ENCODE data around the gene AGBL4. TPM values are rescaled to one million over a fixed set of nuclear protein-coding genes. Genes with fewer than 3 reads are reported as not detected.

AGBL4 gene
- total RNA-seq, 1 donor from 2014 or later = 0.40 TPM

- DNase-seq (ENCODE audit: low read depth in 2 of 2) = no peak
Measured at GRCh38 chr1:48773133-48773532, 1250.6 kb downstream of the AGBL4 start.

GRCh38 chr1:48772211-48772610 lies 1251.5 kb downstream of the AGBL4 start:
- DNase-seq (ENCODE audit: low read depth in 2 of 2) = no peak

- no peak for DNase-seq (ENCODE audit: low read depth in 2 of 2)
Measured at GRCh38 chr1:48771561-48771960, 1252.2 kb downstream of the AGBL4 start.

- DNase-seq (ENCODE audit: low read depth in 2 of 2) = no peak
Measured at GRCh38 chr1:48767975-48768510, 1255.7 kb downstream of the AGBL4 start.

- no peak for DNase-seq (ENCODE audit: low read depth in 2 of 2)
Measured at GRCh38 chr1:48765335-48765734, 1258.4 kb downstream of the AGBL4 start.

GRCh38 chr1:48761986-48762385 lies 1261.8 kb downstream of the AGBL4 start:
- DNase-seq (ENCODE audit: low read depth in 2 of 2) = no peak

GRCh38 chr1:48761411-48761810 lies 1262.3 kb downstream of the AGBL4 start:
- DNase-seq (ENCODE audit: low read depth in 2 of 2) = no peak

GRCh38 chr1:48760857-48761256 lies 1262.9 kb downstream of the AGBL4 start:
- DNase-seq (ENCODE audit: low read depth in 2 of 2) = no peak

GRCh38 chr1:48758976-48759375 lies 1264.8 kb downstream of the AGBL4 start:
- DNase-seq (ENCODE audit: low read depth in 2 of 2) = no peak

- DNase-seq (ENCODE audit: low read depth in 2 of 2) = no peak
Measured at GRCh38 chr1:48757363-48757762, 1266.4 kb downstream of the AGBL4 start.

GRCh38 chr1:48756683-48757316 lies 1267.0 kb downstream of the AGBL4 start:
- no peak for DNase-seq (ENCODE audit: low read depth in 2 of 2)

GRCh38 chr1:48753293-48753692 lies 1270.5 kb downstream of the AGBL4 start:
- no peak for DNase-seq (ENCODE audit: low read depth in 2 of 2)

- DNase-seq (ENCODE audit: low read depth in 2 of 2) = no peak
Measured at GRCh38 chr1:48750109-48750508, 1273.6 kb downstream of the AGBL4 start.

- DNase-seq (ENCODE audit: low read depth in 2 of 2) = no peak
Measured at GRCh38 chr1:48749068-48749467, 1274.7 kb downstream of the AGBL4 start.

- no peak for DNase-seq (ENCODE audit: low read depth in 2 of 2)
Measured at GRCh38 chr1:48746906-48747305, 1276.8 kb downstream of the AGBL4 start.

- no peak for DNase-seq (ENCODE audit: low read depth in 2 of 2)
Measured at GRCh38 chr1:48744032-48744431, 1279.7 kb downstream of the AGBL4 start.

- no peak for DNase-seq (ENCODE audit: low read depth in 2 of 2)
Measured at GRCh38 chr1:48743480-48743879, 1280.3 kb downstream of the AGBL4 start.

- no peak for DNase-seq (ENCODE audit: low read depth in 2 of 2)
Measured at GRCh38 chr1:48741380-48741779, 1282.4 kb downstream of the AGBL4 start.

- no peak for DNase-seq (ENCODE audit: low read depth in 2 of 2)
Measured at GRCh38 chr1:48740621-48741020, 1283.1 kb downstream of the AGBL4 start.

- no peak for DNase-seq (ENCODE audit: low read depth in 2 of 2)
Measured at GRCh38 chr1:48739091-48739490, 1284.7 kb downstream of the AGBL4 start.

- DNase-seq (ENCODE audit: low read depth in 2 of 2) = no peak
Measured at GRCh38 chr1:48738356-48738755, 1285.4 kb downstream of the AGBL4 start.

- DNase-seq (ENCODE audit: low read depth in 2 of 2) = no peak
Measured at GRCh38 chr1:48735796-48736195, 1288.0 kb downstream of the AGBL4 start.

GRCh38 chr1:48730164-48730910 lies 1293.4 kb downstream of the AGBL4 start:
- no peak for DNase-seq (ENCODE audit: low read depth in 2 of 2)
